Motor neuron (in vitro differentiated cells): ENCODE results near the gene SIMC1. TPM values are rescaled to one million over a fixed set of nuclear protein-coding genes. Genes with fewer than 3 reads are reported as not detected.

Source experiments
- ATAC-seq, 8 experiments: fragments of 200-7000 bp; cut with Tn5 transposase; replicated peaks in 6 of 8; 2 replicates each; pipeline ENCODE4 v1.8.0; 2021; ENCODE audit warnings: mild to moderate bottlenecking in 8 of 8, moderate library complexity in 8 of 8
- H3K27ac ChIP-seq, 2 donors: fragments of 250-450 bp; sonication (Bioruptor Pico); 2 replicates each; pipeline ENCODE4 v1.9.0; 2021; ENCODE audit warnings: antibody characterized with exemption in 2 of 2, mild to moderate bottlenecking in 2 of 2, moderate library complexity in 1 of 2
- H3K4me1 ChIP-seq, 2 donors: fragments of 250-450 bp; sonication (Bioruptor Pico); replicated peaks in 1 of 2; 2 replicates each; pipeline ENCODE4 v1.6.1; 2021; ENCODE audit warnings: antibody characterized with exemption in 2 of 2, mild to moderate bottlenecking in 2 of 2, moderate library complexity in 1 of 2
- H3K4me3 ChIP-seq, 5 donors: fragments of 250-450 bp; sonication (Bioruptor Pico); 2 replicates each; pipeline ENCODE4 v1.9.0; 2021; ENCODE audit warnings: antibody characterized with exemption in 5 of 5, mild to moderate bottlenecking in 5 of 5, moderate library complexity in 4 of 5
- WGBS, 10 experiments: fragments of 450-650 bp; shearing (Covaris generic); methylation state at CpG; one replicate each; pipeline ENCODE4 v1.0.0; 2022; 5-methylcytosine and 5-hydroxymethylcytosine counted together
- in situ Hi-C, 9 experiments: fragments of 400-800 bp; cut with MboI; loops; one replicate each; pipeline ENCODE4 v1.15.0; 2021; ENCODE audit warnings: low sequenced_read_pairs in 9 of 9, low pct_unique_long_range_greater_than_20kb in 2 of 9; ENCODE audit not compliant: unreplicated experiment in 9 of 9
- total RNA-seq, 8 experiments: library from RNA; unstranded; fragments of 300-600 nt; gene quantifications; 2 replicates each; pipeline versions ENCODE4 v1.2.3 to v1.2.4, GENCODE V29; 2022

The SIMC1 gene
- total RNA-seq, 8 experiments from 2014 or later = 6.3 to 44.4 (median 18.5) TPM

DNA sequence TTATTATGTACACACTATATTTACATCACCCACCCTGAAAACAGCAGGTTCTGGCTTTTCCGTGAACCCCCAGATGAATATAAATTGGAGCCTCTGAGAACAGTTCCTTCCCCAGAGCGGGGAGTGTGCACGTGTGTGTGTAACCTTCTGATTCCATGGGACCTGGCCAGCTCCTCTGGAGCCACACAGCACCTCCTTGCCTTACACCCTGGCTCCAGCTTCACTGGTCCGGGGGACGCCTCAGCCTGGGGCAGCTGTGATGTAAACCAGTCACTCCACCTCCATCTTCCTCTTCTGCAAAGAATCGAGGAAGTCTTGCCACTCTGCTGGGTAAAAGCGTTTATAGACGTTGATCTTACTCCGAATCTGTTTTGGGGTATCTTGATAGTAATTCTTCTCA lies 145.7 kb downstream of the SIMC1 start:
- ATAC-seq = no peak
- in situ Hi-C loops = no loop called here
- Histone ChIP-seq H3K27ac (no peak overlapping the region), H3K4me3 (no peak overlapping the region), H3K4me1 (peaks cover 9 to 10% of the 10 kb centered on the region in 2 donors)
- 87 to 100% (median 90%) methylated on average over 1 to 6 of the region's 9 CpGs; no CpG with 5 or more reads in 5 of the 10 experiments for WGBS, 10 experiments

DNA sequence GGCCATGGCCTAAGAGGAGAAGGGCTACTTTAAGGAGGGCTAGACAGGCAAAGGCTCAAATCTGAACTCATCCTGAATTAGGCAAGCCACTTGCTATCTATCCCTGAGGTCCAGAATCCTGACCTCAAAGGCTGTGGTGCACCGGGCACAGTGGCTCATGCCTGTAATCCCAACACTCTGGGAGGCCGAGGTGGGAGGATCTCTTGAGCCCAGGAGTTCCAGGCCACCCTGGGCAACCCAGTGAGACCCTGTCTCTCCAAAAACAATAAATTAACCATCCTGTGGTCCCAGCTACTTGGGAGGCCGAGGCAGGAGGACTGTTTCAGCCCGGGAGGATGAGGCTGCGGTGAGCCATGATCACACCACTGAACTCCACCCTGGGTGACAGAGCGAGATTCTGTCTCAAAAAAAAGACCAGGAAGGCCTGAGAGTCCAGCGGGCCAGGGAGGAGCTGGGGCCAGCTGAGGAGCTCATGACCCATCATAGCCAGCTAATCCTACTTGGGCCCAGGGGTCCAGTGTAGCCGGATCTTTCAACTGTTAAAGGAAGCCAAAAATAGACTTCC lies 146.2 kb downstream of the SIMC1 start:
- in situ Hi-C loops = no loop called here
- Histone ChIP-seq H3K4me1 (peaks cover 9 to 10% of the 10 kb centered on the region in 2 donors), H3K4me3 (no peak overlapping the region)

DNA sequence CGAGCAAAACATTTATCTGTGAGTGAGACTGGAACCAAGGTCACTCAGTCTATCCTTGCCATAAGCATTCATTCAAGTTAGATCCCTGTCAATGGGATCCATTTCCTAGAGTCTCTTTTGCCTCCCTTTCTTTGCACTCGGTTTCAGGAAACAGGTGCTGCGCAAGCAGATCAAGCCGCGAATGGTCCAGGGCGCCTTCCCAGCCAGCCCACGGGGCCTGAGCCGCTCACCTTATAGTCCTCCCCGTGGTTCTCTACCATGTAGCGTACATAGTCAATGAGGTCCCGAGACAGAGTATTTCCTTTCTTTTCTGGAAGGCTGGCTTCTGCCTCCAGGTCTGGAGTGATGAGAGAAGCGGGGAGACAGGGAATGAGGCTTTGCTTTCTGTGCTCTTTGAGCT lies 146.8 kb downstream of the SIMC1 start:
- no peak overlapping the region for H3K4me3 ChIP-seq
- in situ Hi-C loops = no loop called here
- 83 to 100% (median 93%) methylated on average over 3 to 10 of the region's 12 CpGs; no CpG with 5 or more reads in 3 of the 10 experiments for WGBS, 10 experiments
- peaks cover 14 to 16% of the 10 kb centered on the region in 2 donors for H3K4me1 ChIP-seq
- ATAC-seq = no peak
- no peak overlapping the region for H3K27ac ChIP-seq

More for the DNA sequence above, 146.2 kb downstream of the SIMC1 start:
- no peak for ATAC-seq
- WGBS, 10 experiments = 80 to 100% (median 100%) methylated on average over 1 to 6 of the region's 8 CpGs; no CpG with 5 or more reads in 5 of the 10 experiments
- no peak overlapping the region for H3K27ac ChIP-seq

DNA sequence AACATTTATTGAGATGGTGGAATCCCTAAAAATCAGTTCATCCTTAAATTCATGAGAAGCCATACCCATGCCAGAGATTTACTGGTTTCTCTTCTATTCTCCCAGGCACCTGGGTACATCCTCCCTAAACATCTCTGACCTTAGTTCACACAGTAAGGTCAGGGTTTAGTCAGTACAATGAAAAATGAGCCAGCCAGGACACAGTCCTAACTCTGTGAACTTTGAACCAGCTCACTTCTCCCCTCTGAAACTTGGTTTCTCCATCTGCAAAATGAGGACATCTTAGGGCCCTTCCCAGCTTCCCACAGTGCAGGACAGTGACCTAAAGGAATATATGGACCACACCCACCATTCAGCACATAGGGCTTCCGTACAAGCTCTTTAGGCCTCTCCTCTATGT lies 148.3 kb downstream of the SIMC1 start:
- 13 to 100% (median 77%) methylated on average over 1 of the region's 1 CpG; no CpG with 5 or more reads in 6 of the 10 experiments for WGBS, 10 experiments
- H3K4me3 ChIP-seq = no peak overlapping the region
- ATAC-seq = no peak

DNA sequence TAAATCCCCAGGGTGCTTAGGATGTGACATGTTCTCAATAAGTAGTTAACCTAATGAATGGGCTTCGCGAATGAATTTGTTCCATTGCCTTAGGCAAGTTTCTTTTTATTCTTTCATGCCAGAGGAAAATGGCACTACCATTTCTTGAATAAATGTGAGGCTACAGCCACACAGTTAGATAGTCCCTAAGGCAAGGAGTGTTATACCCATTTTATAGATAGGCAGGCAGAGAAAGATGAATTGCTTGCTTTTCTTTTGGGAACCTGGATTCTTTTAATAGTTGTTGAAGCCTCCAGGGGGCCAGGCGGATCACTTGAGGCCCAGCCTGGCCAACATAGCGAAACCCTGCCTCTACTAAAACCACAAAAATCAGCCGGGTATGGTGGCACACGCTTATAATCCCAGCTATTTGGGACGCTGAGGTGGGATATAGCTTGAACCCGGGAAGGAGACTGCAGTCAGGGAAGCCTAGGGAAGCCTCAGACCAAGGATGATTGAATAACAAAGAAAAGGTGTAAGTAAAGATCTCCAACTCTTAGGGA lies 149.2 kb downstream of the SIMC1 start:
- in situ Hi-C loops = no loop called here
- Histone ChIP-seq H3K4me3 (peak overlapping the region; percentile 83 to 95 (median 86)), H3K27ac (no peak overlapping the region), H3K4me1 (peaks cover 16 to 17% of the 10 kb centered on the region in 2 donors)
- WGBS, 10 experiments = 9 to 83% (median 24%) methylated on average over 2 to 8 of the region's 8 CpGs; no CpG with 5 or more reads in 1 of the 10 experiments
- ATAC-seq = no peak

More for the DNA sequence above, 148.3 kb downstream of the SIMC1 start:
- in situ Hi-C loops = no loop called here
- Histone ChIP-seq H3K4me1 (peaks cover 16 to 17% of the 10 kb centered on the region in 2 donors), H3K27ac (no peak overlapping the region)

DNA sequence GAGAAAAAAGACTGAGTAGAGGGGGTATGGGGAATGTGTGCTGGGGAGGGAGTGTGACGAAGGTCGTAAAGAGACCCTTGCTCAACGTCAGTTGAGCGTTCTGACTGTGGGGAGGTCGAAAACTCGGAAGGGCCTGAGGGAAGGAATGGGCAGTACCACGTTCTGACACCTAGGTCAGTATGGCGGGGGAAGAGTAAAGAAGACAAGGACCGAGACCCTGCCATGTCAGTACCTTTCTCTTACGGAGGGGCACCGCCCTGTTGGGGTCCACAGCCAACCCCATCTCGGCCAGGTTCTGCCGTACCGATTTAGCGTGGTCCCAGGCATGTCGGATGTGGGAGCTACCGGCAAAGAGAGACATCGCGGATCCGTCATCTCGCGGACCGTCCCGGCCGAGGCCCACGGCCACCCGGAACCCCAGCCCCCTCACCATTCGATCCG lies 149.8 kb downstream of the SIMC1 start:
- ATAC-seq = peak in 5 of 8 experiments; percentile 0 to 11 (median 5)
- Histone ChIP-seq H3K4me3 (peak overlapping the region; percentile 83 to 95 (median 86)), H3K27ac (peak overlapping the region; percentile 0 to 96), H3K4me1 (peaks cover 16 to 17% of the 10 kb centered on the region in 2 donors)
- in situ Hi-C loops = no loop called here
- 0 to 6% (median 0%) methylated on average over 2 to 9 of the region's 29 CpGs; no CpG with 5 or more reads in 2 of the 10 experiments for WGBS, 10 experiments

DNA sequence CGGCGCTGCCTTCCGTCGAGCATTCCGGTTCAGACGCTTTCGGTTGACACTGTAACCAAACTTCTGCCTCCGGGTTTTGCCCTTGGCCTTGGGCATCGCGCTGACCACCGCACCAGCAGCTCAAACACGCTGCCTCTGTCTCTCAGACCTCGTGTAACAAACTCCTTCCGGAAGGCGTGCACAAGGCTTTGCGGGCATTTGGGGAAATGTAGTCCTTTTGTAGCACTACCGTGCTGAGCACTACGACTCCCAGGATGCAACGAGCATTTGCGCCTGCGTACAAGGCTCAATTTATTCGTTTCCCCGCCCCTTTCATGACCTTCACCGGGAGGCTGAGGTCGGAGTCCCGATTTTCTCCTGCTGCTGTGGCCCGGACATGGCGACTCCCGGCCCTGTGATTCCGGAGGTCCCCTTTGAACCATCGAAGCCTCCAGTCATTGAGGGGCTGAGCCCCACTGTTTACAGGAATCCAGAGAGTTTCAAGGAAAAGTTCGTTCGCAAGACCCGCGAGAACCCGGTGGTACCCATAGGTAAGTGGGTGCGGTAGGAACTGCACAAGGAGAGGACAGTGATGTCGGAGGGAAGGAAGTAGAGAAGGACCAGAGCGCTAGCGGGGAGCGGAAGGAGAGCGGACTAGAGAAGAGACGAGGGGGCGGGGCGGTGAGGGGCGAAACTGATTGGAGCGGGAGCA lies 150.4 kb downstream of the SIMC1 start, which contains the start of the genes HIGD2A and NOP16:
HIGD2A (plus strand) TSS at position 308 of the 691 bp plus-strand sequence; CDS start at position 377, 69 bp downstream.
NOP16 (minus strand) TSS at position 155 of the 691 bp plus-strand sequence; CDS start at position 96, 59 bp downstream.
- in situ Hi-C loops = no loop called here

DNA sequence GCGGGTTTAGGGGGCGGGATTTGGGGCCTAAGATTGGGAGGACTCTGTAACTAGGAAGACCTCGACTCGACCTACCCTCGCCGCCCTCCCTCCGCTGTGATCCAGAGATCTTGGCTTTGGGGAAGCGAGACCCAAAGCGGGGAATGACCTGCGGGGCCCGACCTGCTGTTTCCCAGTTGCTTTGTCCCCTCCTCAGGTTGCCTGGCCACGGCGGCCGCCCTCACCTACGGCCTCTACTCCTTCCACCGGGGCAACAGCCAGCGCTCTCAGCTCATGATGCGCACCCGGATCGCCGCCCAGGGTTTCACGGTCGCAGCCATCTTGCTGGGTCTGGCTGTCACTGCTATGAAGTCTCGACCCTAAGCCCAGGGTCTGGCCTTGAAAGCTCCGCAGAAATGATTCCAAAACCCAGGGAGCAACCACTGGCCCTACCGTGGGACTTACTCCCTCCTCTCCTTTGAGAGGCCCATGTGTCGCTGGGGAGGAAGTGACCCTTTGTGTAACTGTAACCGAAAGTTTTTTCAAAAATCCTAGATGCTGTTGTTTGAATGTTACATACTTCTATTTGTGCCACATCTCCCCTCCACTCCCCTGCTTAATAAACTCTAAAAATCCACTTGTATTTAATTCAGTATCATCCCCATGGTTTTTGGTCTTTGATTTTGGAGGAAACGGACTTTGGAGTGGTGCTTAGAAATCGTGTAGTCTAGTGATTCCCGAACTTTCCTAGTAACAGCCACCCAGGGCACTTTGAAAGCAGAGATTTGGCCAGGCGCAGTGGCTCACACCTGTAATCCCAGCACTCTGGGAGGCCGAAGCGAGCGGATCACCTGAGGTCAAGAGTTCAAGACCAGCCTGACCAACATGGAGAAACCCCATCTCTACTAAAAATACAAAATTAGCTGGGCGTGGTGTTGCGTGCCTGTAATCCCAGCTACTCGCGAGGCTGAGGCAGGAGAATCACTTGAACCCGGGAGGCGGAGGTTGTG lies 151.2 kb downstream of the SIMC1 start:
- in situ Hi-C loops = no loop called here
- peak; percentile 30 to 46 (median 37) for ATAC-seq

More for the DNA sequence above, 150.4 kb downstream of the SIMC1 start, which contains the start of the genes HIGD2A and NOP16:
- ATAC-seq = peak; percentile 86 to 95 (median 94)
- Histone ChIP-seq H3K4me3 (peak within 1 kb of the TSS; percentile 83 to 95 (median 86)), H3K4me1 (peaks cover 16 to 17% of the 10 kb centered on the region in 2 donors), H3K27ac (peak within 1 kb of the TSS; percentile 94 to 96)
- 0 to 2% (median 0%) methylated on average over 2 to 19 of the region's 47 CpGs; no CpG with 5 or more reads in 4 of the 10 experiments for WGBS, 10 experiments

DNA sequence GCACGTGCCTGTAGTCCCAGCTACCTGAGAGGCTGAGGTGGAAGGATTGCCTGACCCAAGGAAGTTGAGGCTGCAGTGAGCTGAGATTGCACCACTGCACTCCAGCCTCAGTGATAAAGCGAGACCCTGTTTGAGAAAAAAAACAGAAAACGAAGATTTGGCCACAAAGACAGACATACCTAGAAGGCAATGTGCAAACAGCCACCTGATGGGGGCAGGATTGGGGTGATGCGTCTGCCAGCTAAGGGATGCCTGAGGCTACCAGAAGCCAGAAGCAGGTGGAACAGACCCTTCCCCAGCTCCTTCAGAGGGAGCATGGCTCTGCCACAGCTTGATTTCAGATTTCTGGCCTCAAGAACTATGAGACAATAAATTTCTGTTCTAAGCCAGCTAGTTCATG lies 153.3 kb downstream of the SIMC1 start:
- H3K4me1 ChIP-seq = peaks cover 19 to 30% of the 10 kb centered on the region in 2 donors
- in situ Hi-C loops = no loop called here
- whole genome bisulfite sequencing, 10 experiments = 58 to 100% (median 97%) methylated on average over 1 to 3 of the region's 4 CpGs; no CpG with 5 or more reads in 5 of the 10 experiments
- no peak for ATAC-seq
- no peak overlapping the region for H3K4me3 ChIP-seq
- H3K27ac ChIP-seq = no peak overlapping the region

More for the DNA sequence above, 151.2 kb downstream of the SIMC1 start:
- 20 to 100% (median 43%) methylated on average over 1 to 14 of the region's 41 CpGs for WGBS, 10 experiments
- Histone ChIP-seq H3K27ac (peak overlapping the region; percentile 89 to 96), H3K4me1 (peaks cover 16 to 22% of the 10 kb centered on the region in 2 donors), H3K4me3 (peak overlapping the region; percentile 83 to 95 (median 86))

DNA sequence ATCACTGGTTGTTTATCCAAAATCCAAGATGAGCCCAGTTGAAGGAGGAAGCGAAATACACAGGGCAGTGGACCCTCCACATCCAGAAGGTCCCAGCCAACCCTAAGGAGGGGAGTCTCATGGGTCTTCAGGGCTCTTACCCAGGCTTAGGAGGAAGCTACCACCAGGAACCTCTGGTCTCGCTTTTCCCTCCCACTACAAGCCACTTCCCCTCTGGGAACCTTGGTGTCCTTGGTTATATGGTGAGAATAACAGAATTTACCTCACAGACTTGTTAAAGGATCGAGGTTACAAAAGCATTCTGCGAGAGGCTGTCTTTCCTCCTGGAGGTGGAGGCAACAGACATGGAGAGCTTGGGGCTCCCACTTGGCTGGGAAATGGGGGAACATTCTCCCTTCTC lies 153.8 kb downstream of the SIMC1 start:
- 93 to 100% (median 100%) methylated on average over 1 to 3 of the region's 4 CpGs; no CpG with 5 or more reads in 4 of the 10 experiments for WGBS, 10 experiments
- no peak for ATAC-seq
- H3K4me1 ChIP-seq = peaks cover 22 to 30% of the 10 kb centered on the region in 2 donors
- H3K4me3 ChIP-seq = no peak overlapping the region
- H3K27ac ChIP-seq = no peak overlapping the region
- in situ Hi-C loops = no loop called here

DNA sequence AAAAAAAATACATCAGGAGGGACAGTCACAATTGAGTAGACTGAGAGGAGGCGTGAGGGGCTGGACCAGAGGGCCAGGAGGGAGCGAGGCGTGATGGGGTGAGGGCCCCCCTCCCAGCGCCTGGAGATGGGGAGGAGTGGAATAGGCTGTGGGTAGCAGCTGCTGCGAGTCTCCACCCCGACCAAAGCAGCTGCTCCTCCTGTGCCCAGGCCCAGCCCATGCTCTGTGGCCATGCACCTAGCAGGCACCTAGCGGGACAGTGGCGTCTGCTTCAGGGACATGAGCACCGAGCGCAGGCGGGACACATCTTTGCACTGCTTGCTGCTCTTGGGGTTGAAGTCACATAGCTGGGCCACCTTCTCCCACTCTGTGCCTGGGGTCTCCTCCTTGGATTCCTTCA lies 154.3 kb downstream of the SIMC1 start:
- ATAC-seq = no peak
- no peak overlapping the region for H3K27ac ChIP-seq
- 60 to 100% (median 80%) methylated on average over 1 of the region's 11 CpGs; no CpG with 5 or more reads in 7 of the 10 experiments for WGBS, 10 experiments
- H3K4me1 ChIP-seq = peaks cover 16 to 25% of the 10 kb centered on the region in 2 donors
- H3K4me3 ChIP-seq = no peak overlapping the region
- in situ Hi-C loops = no loop called here

DNA sequence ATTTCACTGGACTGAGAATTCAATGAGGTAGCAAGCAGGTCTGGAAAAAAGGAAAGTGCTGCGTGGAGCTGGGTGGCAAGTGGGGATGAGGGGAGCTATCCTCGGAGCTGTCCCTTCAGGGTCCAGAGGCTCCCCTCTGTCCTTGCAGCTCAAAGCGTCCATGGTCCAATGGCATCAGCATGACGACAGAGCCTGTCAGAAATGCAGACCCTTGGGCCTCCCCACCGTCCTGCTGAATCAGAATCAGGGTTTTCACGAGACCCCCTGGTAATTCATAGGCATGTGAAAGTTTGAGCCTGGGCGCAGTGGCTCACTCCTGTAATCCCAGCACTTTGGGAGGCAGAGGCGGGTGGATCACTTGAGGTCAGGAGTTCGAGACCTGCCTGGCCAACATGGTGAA lies 155.9 kb downstream of the SIMC1 start:
- 87 to 100% (median 89%) methylated on average over 1 to 4 of the region's 9 CpGs; no CpG with 5 or more reads in 7 of the 10 experiments for WGBS, 10 experiments
- Histone ChIP-seq H3K27ac (no peak overlapping the region), H3K4me3 (no peak overlapping the region), H3K4me1 (peaks cover 15 to 25% of the 10 kb centered on the region in 2 donors)
- no peak for ATAC-seq
- in situ Hi-C loops = no loop called here
